Glutamatergic neuron (in vitro differentiated cells): ENCODE results near the gene TGFBRAP1. TPM values are rescaled to one million over a fixed set of nuclear protein-coding genes. Genes with fewer than 3 reads are reported as not detected.

Source experiments
- DNase-seq: peaks from one replicate; pipeline ENCODE4 v3.0.0; 2022
- H3K27ac Mint-ChIP-seq: one replicate; pipeline ENCODE4 v1.8.0; 2020; ENCODE audit warnings: mild to moderate bottlenecking, mixed read lengths, inconsistent platforms; ENCODE audit not compliant: unreplicated experiment
- H3K27me3 Mint-ChIP-seq: one replicate; pipeline ENCODE4 v1.8.0; 2020; ENCODE audit warnings: mild to moderate bottlenecking, moderate library complexity, mixed read lengths, inconsistent platforms; ENCODE audit not compliant: unreplicated experiment
- H3K36me3 Mint-ChIP-seq: one replicate; pipeline ENCODE4 v1.8.0; 2020; ENCODE audit warnings: mild to moderate bottlenecking, mixed read lengths, inconsistent platforms; ENCODE audit not compliant: unreplicated experiment
- H3K4me1 Mint-ChIP-seq: one replicate; pipeline ENCODE4 v1.8.0; 2020; ENCODE audit warnings: mild to moderate bottlenecking, low read depth, mixed read lengths, inconsistent platforms; ENCODE audit not compliant: unreplicated experiment
- H3K4me3 Mint-ChIP-seq: one replicate; pipeline ENCODE4 v1.8.0; 2020; ENCODE audit warnings: mild to moderate bottlenecking, mixed read lengths, inconsistent platforms; ENCODE audit not compliant: unreplicated experiment
- H3K9me3 Mint-ChIP-seq: one replicate; pipeline ENCODE4 v1.8.0; 2020; ENCODE audit warnings: mild to moderate bottlenecking, moderate library complexity, mixed read lengths, inconsistent platforms; ENCODE audit not compliant: unreplicated experiment
- CTCF ChIP-seq: fragments of 200-600 bp; sonication (generic); IDR thresholded peaks from one replicate; pipeline ENCODE4 v1.5.0; 2021; ENCODE audit not compliant: partially characterized antibody, unreplicated experiment
- total RNA-seq: library from RNA; stranded (reverse); fragmentation: NEBNext Ultra II Directional; extraction: Animal tissue kit (Norgen Biotek cat#: 25700); gene quantifications from one replicate; pipeline ENCODE4 v1.2.1, GENCODE V29; 2021; ENCODE audit not compliant: unreplicated experiment

The TGFBRAP1 gene
- total RNA-seq, 1 donor from 2014 or later: 14.9 TPM

DNA sequence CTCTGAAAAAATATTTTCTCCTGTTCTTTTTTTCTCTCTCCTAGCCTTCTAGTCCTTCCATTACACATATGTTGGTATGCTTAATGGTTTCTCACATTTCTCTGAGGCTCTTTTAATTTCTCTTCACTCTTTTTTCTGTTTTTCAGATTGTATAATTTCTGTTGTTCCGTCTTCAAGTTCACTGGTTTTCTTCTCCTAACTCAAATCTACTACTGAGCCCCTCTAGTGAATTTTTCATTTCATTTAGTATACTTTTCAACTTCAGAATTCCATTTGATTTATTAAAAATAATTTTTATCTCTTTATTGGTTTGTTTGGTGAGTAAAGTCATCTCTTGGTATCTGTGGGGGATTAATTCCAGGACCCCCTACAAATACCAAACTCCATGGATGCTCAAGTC lies 27.6 kb upstream of the TGFBRAP1 start:
- H3K27ac Mint-ChIP-seq: no peak overlapping the region
- H3K36me3 Mint-ChIP-seq: peaks cover 25% of the 10 kb centered on the region
- TF ChIP-seq CTCF: no peak
- H3K9me3 Mint-ChIP-seq: no peaks in the 10 kb centered on the region
- H3K27me3 Mint-ChIP-seq: peaks cover 2% of the 10 kb centered on the region
- H3K4me1 Mint-ChIP-seq: no peaks in the 10 kb centered on the region
- no peak for DNase-seq
- H3K4me3 Mint-ChIP-seq: no peak overlapping the region

- H3K36me3 Mint-ChIP-seq: no peaks in the 10 kb centered on the region
- no peak overlapping the region for H3K27ac Mint-ChIP-seq
- no peaks in the 10 kb centered on the region for H3K9me3 Mint-ChIP-seq
- DNase-seq: no peak
- no peaks in the 10 kb centered on the region for H3K27me3 Mint-ChIP-seq
- H3K4me3 Mint-ChIP-seq: no peak overlapping the region
- TF ChIP-seq CTCF: peak; percentile 26
- H3K4me1 Mint-ChIP-seq: no peaks in the 10 kb centered on the region
These were observed 15.3 kb upstream of the TGFBRAP1 start for GRCh38 chr2:105344704-105345345.

GRCh38 chr2:105339414-105339813 lies 9.9 kb upstream of the TGFBRAP1 start:
- Mint-ChIP-seq H3K27me3 (peaks cover 8% of the 10 kb centered on the region), H3K36me3 (no peaks in the 10 kb centered on the region), H3K4me3 (no peak overlapping the region), H3K27ac (no peak overlapping the region), H3K9me3 (peaks cover 8% of the 10 kb centered on the region), H3K4me1 (peaks cover 2% of the 10 kb centered on the region)
- no peak for DNase-seq
- TF ChIP-seq CTCF: no peak

DNA sequence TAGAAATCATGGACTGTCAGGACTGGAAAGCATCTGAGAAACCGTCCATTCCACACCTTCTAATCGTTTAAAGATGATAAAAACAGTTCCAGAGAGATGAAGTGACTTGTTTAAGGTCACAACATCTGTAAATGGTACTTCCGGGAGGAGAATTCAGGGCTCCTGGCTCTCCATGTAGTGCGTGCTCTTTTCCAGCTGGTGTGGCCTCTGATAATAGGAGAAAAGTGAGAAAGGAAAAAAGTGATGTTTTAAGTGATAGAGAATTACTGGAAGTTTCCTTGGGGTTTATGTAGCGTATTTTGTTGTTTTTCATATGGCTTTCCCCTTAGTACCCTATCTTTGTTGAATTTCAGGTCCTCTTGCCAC lies 8.5 kb upstream of the TGFBRAP1 start:
- H3K36me3 Mint-ChIP-seq: no peaks in the 10 kb centered on the region
- no peak for DNase-seq
- H3K4me1 Mint-ChIP-seq: peaks cover 2% of the 10 kb centered on the region
- no peak for TF ChIP-seq CTCF
- H3K27me3 Mint-ChIP-seq: peaks cover 8% of the 10 kb centered on the region
- peak overlapping the region; percentile 95 for H3K4me3 Mint-ChIP-seq
- peak overlapping the region; percentile 89 for H3K27ac Mint-ChIP-seq
- peaks cover 8% of the 10 kb centered on the region for H3K9me3 Mint-ChIP-seq

DNA sequence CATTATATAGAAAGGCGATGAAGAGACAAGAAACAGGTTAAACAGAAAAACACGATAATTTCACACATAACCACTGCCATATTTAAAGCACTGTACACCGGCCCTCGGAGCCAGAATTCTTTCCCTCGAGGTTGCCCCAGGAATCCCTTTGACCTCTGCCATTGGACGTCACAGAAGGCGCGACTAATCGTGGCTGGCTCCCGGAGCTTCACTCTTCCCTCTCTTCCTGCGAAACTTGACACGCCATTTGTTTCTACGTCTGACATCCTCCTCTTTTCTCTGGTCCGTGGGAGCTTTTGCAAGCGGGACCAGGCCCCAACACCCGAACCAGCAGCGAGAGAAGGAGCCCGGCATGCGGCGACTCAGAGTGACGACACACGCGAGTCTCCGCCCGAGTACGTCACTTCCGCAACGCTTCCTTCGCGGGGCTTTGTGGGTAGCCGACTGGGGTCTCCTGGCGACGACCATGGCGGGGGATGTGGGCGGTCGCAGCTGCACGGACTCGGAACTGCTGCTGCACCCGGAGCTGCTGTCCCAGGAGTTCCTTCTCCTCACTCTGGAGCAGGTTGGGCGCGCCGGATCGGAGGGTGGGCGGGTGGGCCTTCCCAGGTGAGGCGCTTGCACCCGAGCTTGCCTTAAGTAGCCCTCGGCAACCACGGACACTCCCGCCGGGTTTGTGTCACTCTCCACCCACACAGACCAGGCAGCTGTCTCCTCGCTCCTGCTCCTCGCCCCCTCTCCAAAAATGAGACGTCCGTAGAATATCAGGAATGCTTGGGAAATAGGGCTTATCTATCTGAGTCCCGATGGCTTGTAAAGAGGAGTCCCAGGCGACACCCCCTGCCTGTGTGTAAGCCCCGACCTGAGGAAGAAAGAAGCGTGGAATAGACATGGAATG lies 7.8 kb upstream of the TGFBRAP1 start, which contains the start of gene C2orf49:
TSS of gene C2orf49 (plus strand) at position 419 of the 898 bp plus-strand sequence. CDS start at position 467, 48 bp downstream.
- Mint-ChIP-seq H3K27ac (peak within 1 kb of the TSS; percentile 99), H3K27me3 (peaks cover 8% of the 10 kb centered on the region), H3K4me1 (peaks cover 2% of the 10 kb centered on the region)

More for the DNA sequence above, 7.8 kb upstream of the TGFBRAP1 start, which contains the start of gene C2orf49:
- Mint-ChIP-seq H3K4me3 (peak within 1 kb of the TSS; percentile 95), H3K36me3 (no peaks in the 10 kb centered on the region), H3K9me3 (peaks cover 8% of the 10 kb centered on the region)
- no peak for TF ChIP-seq CTCF
- DNase-seq: peak; percentile 92
